ENCODE data around the gene BCAP31. TPM values are rescaled to one million over a fixed set of nuclear protein-coding genes. Genes with fewer than 3 reads are reported as not detected.

BCAP31 gene
- polyA plus RNA-seq, 2 donors, result 98.8 to 185 TPM

DNA sequence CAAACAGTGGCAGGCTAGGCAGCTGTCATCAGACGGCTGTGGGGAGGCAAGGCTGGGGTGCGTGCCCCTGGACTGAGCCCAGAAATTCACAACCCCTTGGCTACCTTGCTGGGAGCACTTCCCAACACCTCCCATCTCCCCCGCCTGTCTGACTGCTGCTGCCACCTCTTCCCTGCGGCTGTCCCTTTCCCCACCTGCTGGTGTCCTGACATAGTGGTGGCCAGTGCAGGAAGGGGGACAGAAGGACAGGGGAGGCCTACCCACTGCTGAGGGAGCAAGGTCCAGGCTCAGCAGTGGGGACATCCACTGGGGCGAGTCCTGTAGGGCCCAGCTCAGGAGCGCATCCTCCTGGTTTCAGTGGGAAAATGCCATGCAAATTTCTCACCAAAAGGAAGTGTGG lies 3.9 kb upstream of the BCAP31 start:
- no peaks in the 10 kb centered on the region for H3K36me3 ChIP-seq (ENCODE audit: control insufficient read depth in 2 of 2, insufficient read depth in 2 of 2, low read length in 1 of 2)

DNA sequence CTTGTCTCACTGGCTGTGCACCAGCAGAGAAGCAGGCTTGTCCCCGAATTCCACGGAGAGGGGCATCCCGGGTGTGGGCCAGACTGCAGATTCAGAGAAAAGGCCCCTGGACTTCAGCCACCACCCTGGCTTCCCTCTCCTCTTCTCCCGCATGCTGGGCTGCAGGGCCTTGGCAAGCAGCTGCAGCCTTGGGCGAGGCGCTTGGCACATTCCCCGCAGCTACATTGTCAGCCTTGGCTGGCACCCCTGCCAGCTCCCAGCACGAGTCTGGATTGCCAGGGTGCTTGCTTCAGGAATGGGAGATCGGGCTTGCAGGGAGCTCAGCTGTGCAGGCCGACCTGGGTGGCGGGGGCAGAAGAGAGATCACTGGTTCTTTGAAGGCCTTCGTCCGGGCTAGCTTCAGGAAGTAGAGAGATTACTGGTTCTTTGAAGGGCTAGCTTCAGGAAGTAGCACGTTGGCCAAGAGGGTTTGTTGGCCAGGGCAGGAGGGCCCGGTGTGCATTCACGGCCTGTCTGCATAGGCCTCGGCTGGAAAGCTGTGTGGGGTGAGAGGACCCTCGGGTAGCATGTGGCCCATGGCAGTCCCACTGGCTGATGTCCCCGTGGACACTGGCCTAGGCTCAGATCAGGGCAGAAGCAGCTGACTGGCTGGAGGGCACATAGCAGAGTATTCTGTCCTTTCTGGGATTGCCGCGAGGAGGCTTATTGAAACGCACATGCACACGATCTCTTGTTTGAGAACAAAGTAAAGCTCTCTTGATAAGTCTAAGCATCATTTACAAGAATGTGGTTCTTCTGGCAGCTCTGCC lies 3.1 kb upstream of the BCAP31 start:
- H3K27ac ChIP-seq (ENCODE audit: low read depth in 2 of 2, low read length in 1 of 2), result peak overlapping the region; percentile 67 to 79
- H3K4me1 ChIP-seq (ENCODE audit: control insufficient read depth in 2 of 2, insufficient read depth in 2 of 2, low read length in 1 of 2), result peaks cover 8 to 30% of the 10 kb centered on the region in 2 donors

More for the DNA sequence above, 3.9 kb upstream of the BCAP31 start:
- Histone ChIP-seq H3K4me1 (ENCODE audit: control insufficient read depth in 2 of 2, insufficient read depth in 2 of 2, low read length in 1 of 2) (peaks cover 8 to 27% of the 10 kb centered on the region in 2 donors), H3K27me3 (ENCODE audit: control insufficient read depth in 1 of 2, insufficient read depth in 2 of 2, low read length in 2 of 2) (no peaks in the 10 kb centered on the region), H3K4me3 (ENCODE audit: low read depth in 1 of 2, low read length in 2 of 2) (no peak overlapping the region), H3K9me3 (ENCODE audit: control insufficient read depth in 2 of 2, insufficient read depth in 1 of 2, low read depth in 1 of 2, low read length in 1 of 2) (no peaks in the 10 kb centered on the region), H3K27ac (ENCODE audit: low read depth in 2 of 2, low read length in 1 of 2) (peak overlapping the region in 1 of 2 donors; percentile 67)
- 74 to 85% methylated on average over 6 of the region's 6 CpGs for WGBS, 2 donors

DNA sequence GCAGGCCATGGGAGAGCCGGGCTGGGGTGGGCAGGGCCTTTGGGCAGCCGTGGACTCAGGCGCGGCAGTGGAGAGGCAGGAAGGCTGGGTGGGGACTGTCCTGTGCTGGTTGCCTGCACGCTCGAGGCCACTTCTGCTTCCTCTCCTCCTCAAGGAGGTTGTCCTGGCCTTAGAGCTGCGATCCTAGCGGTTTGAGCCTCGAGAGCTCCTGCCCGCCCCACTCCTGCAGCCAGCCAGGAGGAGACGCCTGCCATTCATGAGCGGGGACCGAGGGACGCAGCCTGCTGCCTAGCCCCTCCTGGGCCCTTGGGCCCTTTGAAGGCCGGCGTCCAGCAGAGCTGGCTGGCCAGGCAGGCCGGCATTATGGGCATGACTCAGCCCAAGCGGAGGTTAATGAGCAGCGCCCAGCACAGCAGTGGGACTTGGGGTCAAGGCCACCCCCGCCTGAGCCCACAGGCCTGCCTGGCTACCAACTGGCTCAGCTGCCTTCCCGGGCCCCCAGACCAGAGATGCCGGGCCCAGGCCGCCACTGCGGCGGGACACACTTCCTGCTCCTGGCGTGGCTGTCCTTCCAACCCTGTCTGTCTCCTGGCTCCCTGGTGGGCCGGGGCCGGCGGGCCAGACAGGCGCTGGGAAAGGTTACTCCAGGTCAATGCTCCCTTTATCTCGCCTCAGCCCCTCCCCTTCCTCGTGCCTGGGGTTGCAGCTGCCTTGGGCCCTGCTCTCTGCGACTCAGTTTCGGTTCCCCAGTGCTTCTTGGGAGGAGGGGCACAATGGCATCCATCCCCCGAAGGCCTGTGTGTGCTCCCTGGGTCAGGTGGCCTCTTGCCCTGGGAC lies 2.3 kb upstream of the BCAP31 start:
- peak overlapping the region in 1 of 2 donors; percentile 13 for H3K4me3 ChIP-seq (ENCODE audit: low read depth in 1 of 2, low read length in 2 of 2)
- no peaks in the 10 kb centered on the region for H3K27me3 ChIP-seq (ENCODE audit: control insufficient read depth in 1 of 2, insufficient read depth in 2 of 2, low read length in 2 of 2)
- peak overlapping the region; percentile 67 to 79 for H3K27ac ChIP-seq (ENCODE audit: low read depth in 2 of 2, low read length in 1 of 2)
- 7 to 41% methylated on average over 29 to 35 of the region's 35 CpGs for WGBS, 2 donors
- peaks cover 6 to 30% of the 10 kb centered on the region in 2 donors for H3K4me1 ChIP-seq (ENCODE audit: control insufficient read depth in 2 of 2, insufficient read depth in 2 of 2, low read length in 1 of 2)
- H3K36me3 ChIP-seq (ENCODE audit: control insufficient read depth in 2 of 2, insufficient read depth in 2 of 2, low read length in 1 of 2), result no peaks in the 10 kb centered on the region
- H3K9me3 ChIP-seq (ENCODE audit: control insufficient read depth in 2 of 2, insufficient read depth in 1 of 2, low read depth in 1 of 2, low read length in 1 of 2), result no peaks in the 10 kb centered on the region

More for the DNA sequence above, 3.1 kb upstream of the BCAP31 start:
- H3K36me3 ChIP-seq (ENCODE audit: control insufficient read depth in 2 of 2, insufficient read depth in 2 of 2, low read length in 1 of 2), result no peaks in the 10 kb centered on the region
- H3K27me3 ChIP-seq (ENCODE audit: control insufficient read depth in 1 of 2, insufficient read depth in 2 of 2, low read length in 2 of 2), result no peaks in the 10 kb centered on the region
- 15 to 42% methylated on average over 23 of the region's 23 CpGs for WGBS, 2 donors
- H3K4me3 ChIP-seq (ENCODE audit: low read depth in 1 of 2, low read length in 2 of 2), result no peak overlapping the region
- no peaks in the 10 kb centered on the region for H3K9me3 ChIP-seq (ENCODE audit: control insufficient read depth in 2 of 2, insufficient read depth in 1 of 2, low read depth in 1 of 2, low read length in 1 of 2)

DNA sequence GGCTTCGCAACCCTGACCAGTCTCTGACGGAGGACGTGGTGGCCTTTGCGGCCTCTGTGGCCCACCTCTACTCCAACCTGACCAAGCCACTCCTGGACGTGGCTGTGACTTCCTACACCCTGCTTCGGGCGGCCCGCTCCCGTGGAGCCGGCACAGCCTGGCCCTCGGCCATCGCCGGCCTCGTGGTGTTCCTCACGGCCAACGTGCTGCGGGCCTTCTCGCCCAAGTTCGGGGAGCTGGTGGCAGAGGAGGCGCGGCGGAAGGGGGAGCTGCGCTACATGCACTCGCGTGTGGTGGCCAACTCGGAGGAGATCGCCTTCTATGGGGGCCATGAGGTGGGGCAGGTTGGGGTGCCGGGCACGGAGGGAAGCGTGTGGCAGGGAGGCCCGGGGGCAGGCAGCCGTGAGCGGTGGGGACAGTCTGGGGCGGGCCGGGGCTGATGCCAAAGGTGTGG lies 1.7 kb upstream of the BCAP31 start:
- Histone ChIP-seq H3K9me3 (ENCODE audit: control insufficient read depth in 2 of 2, insufficient read depth in 1 of 2, low read depth in 1 of 2, low read length in 1 of 2) (no peaks in the 10 kb centered on the region), H3K27ac (ENCODE audit: low read depth in 2 of 2, low read length in 1 of 2) (peak overlapping the region; percentile 67 to 79), H3K36me3 (ENCODE audit: control insufficient read depth in 2 of 2, insufficient read depth in 2 of 2, low read length in 1 of 2) (no peaks in the 10 kb centered on the region), H3K4me3 (ENCODE audit: low read depth in 1 of 2, low read length in 2 of 2) (no peak overlapping the region), H3K27me3 (ENCODE audit: control insufficient read depth in 1 of 2, insufficient read depth in 2 of 2, low read length in 2 of 2) (no peaks in the 10 kb centered on the region), H3K4me1 (ENCODE audit: control insufficient read depth in 2 of 2, insufficient read depth in 2 of 2, low read length in 1 of 2) (peaks cover 6 to 30% of the 10 kb centered on the region in 2 donors)
- WGBS, 2 donors, result 73% methylated on average over 34 to 35 of the region's 35 CpGs

DNA sequence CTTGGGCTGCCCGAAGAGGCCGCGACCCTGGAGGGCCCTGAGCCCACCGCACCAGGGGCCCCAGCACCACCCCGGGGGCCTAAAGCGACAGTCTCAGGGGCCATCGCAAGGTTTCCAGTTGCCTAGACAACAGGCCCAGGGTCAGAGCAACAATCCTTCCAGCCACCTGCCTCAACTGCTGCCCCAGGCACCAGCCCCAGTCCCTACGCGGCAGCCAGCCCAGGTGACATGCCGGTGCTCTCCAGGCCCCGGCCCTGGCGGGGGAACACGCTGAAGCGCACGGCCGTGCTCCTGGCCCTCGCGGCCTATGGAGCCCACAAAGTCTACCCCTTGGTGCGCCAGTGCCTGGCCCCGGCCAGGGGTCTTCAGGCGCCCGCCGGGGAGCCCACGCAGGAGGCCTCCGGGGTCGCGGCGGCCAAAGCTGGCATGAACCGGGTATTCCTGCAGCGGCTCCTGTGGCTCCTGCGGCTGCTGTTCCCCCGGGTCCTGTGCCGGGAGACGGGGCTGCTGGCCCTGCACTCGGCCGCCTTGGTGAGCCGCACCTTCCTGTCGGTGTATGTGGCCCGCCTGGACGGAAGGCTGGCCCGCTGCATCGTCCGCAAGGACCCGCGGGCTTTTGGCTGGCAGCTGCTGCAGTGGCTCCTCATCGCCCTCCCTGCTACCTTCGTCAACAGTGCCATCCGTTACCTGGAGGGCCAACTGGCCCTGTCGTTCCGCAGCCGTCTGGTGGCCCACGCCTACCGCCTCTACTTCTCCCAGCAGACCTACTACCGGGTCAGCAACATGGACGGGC lies 1.0 kb upstream of the BCAP31 start:
- H3K36me3 ChIP-seq (ENCODE audit: control insufficient read depth in 2 of 2, insufficient read depth in 2 of 2, low read length in 1 of 2), result peaks cover 0 to 3% of the 10 kb centered on the region in 2 donors
- peaks cover 6 to 30% of the 10 kb centered on the region in 2 donors for H3K4me1 ChIP-seq (ENCODE audit: control insufficient read depth in 2 of 2, insufficient read depth in 2 of 2, low read length in 1 of 2)
- no peaks in the 10 kb centered on the region for H3K9me3 ChIP-seq (ENCODE audit: control insufficient read depth in 2 of 2, insufficient read depth in 1 of 2, low read depth in 1 of 2, low read length in 1 of 2)
- H3K4me3 ChIP-seq (ENCODE audit: low read depth in 1 of 2, low read length in 2 of 2), result peak overlapping the region; percentile 35 to 57
- H3K27ac ChIP-seq (ENCODE audit: low read depth in 2 of 2, low read length in 1 of 2), result peak overlapping the region; percentile 72 to 97
- 68 to 79% methylated on average over 43 to 55 of the region's 55 CpGs for WGBS, 2 donors
- H3K27me3 ChIP-seq (ENCODE audit: control insufficient read depth in 1 of 2, insufficient read depth in 2 of 2, low read length in 2 of 2), result no peaks in the 10 kb centered on the region

DNA sequence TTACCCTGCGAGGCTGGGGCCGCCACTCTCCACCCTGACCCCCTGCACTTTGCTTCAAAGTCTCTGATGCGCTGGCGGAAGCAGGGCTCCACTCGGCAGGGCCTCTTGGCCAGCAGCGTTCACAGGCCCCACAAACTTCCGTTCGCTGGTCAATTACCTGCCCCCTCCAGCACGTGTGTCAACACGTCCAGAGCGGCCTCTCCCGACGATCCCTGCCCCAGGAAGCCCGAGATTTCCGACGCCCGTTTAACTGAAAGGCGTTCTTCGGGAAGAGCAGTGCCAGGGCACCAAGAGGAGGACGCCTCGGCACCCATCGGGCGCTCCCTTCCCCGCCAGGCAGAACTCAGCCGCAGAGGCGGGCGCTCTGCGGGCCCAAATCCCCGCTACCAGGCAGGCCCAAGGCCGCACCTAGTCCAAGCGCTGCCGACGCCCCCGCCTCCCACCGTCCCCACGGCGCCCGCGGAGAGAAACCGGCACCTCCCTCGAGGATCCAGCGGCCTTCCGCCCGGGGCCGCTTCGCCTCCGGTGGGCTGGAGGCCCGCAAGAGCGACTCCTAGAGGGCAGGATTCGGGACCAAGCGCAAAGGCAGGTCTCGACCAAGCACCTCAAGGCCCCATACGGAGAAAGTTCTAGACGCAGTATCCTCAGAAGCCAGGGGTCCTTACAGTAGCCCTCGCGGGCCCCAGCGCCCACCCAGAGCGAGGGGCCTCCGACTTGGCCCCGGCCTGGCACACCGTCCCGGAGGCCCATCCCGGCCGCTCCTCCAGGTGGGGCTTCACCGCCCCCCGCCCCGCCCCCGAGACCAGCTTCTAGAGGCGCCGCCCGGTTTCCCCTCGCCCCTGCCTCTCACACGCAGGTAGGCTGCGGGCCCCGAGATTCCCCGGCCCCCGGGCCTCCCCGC lies 586 bp downstream of the BCAP31 start:
- 1 to 30% methylated on average over 45 to 78 of the region's 78 CpGs for WGBS, 2 donors
- H3K27ac ChIP-seq (ENCODE audit: low read depth in 2 of 2, low read length in 1 of 2), result peak overlapping the region; percentile 86 to 97
- no peaks in the 10 kb centered on the region for H3K9me3 ChIP-seq (ENCODE audit: control insufficient read depth in 2 of 2, insufficient read depth in 1 of 2, low read depth in 1 of 2, low read length in 1 of 2)
- H3K36me3 ChIP-seq (ENCODE audit: control insufficient read depth in 2 of 2, insufficient read depth in 2 of 2, low read length in 1 of 2), result peaks cover 0 to 8% of the 10 kb centered on the region in 2 donors
- peak overlapping the region; percentile 57 to 65 for H3K4me3 ChIP-seq (ENCODE audit: low read depth in 1 of 2, low read length in 2 of 2)
- peaks cover 6 to 30% of the 10 kb centered on the region in 2 donors for H3K4me1 ChIP-seq (ENCODE audit: control insufficient read depth in 2 of 2, insufficient read depth in 2 of 2, low read length in 1 of 2)
- no peaks in the 10 kb centered on the region for H3K27me3 ChIP-seq (ENCODE audit: control insufficient read depth in 1 of 2, insufficient read depth in 2 of 2, low read length in 2 of 2)

DNA sequence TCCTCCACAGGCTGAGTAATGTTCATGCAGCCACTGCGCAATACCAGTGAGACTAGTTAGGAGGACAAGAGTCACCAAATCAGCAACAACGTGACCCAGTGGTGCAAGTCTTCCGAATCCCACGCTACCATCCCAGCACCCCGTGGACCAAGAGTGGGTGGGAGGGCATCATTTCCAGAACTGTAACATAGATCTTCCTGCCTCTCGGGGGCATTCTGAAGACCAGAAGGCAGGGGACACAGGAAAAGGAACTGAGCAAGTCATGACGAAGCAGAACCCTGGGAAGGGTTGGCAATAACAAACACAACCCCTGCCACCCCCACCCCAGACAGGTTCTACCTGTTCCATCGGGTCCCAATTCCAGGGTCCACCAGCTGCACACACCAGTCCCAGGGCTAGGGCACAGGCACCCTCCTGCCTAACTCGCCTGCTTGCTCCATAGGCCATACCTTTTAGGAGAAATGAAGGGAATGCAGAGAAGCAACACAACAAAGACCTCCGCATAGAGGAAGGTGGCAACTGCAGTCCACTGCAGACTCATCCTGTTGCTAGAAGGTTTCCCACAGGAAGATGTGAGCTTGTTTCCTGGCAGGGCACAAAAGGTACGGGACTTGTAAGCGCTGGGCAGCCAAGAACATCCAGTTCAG lies 1.4 kb downstream of the BCAP31 start:
- peaks cover 6 to 27% of the 10 kb centered on the region in 2 donors for H3K4me1 ChIP-seq (ENCODE audit: control insufficient read depth in 2 of 2, insufficient read depth in 2 of 2, low read length in 1 of 2)
- WGBS, 2 donors, result 20 to 45% methylated on average over 12 of the region's 12 CpGs

DNA sequence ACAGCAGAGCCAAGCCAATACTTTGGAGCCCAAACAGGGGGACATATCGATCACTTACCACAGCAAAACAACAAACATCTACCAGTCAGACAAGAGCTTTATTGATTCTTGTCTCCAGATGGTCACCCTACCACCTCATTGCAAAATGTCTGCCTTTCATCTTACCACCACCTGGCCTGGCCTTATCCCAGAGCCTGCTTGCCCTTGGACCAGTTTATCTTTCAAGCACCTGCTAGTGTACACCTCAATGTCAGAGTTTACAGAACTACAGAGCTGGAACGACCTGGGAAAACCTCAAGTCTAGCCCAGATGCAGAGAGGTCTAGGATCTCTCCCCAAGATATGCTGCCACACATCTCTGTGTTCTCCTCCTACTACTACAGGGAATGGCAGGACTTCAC lies 4.5 kb downstream of the BCAP31 start:
- H3K27me3 ChIP-seq (ENCODE audit: control insufficient read depth in 1 of 2, insufficient read depth in 2 of 2, low read length in 2 of 2), result no peaks in the 10 kb centered on the region
- H3K9me3 ChIP-seq (ENCODE audit: control insufficient read depth in 2 of 2, insufficient read depth in 1 of 2, low read depth in 1 of 2, low read length in 1 of 2), result no peaks in the 10 kb centered on the region
- H3K4me3 ChIP-seq (ENCODE audit: low read depth in 1 of 2, low read length in 2 of 2), result no peak overlapping the region
- H3K4me1 ChIP-seq (ENCODE audit: control insufficient read depth in 2 of 2, insufficient read depth in 2 of 2, low read length in 1 of 2), result peaks cover 0 to 3% of the 10 kb centered on the region in 2 donors
- WGBS, 2 donors, result 50 to 74% methylated on average over 2 of the region's 2 CpGs
- H3K36me3 ChIP-seq (ENCODE audit: control insufficient read depth in 2 of 2, insufficient read depth in 2 of 2, low read length in 1 of 2), result peaks cover 0 to 18% of the 10 kb centered on the region in 2 donors
- H3K27ac ChIP-seq (ENCODE audit: low read depth in 2 of 2, low read length in 1 of 2), result no peak overlapping the region

More for the DNA sequence above, 1.4 kb downstream of the BCAP31 start:
- Histone ChIP-seq H3K9me3 (ENCODE audit: control insufficient read depth in 2 of 2, insufficient read depth in 1 of 2, low read depth in 1 of 2, low read length in 1 of 2) (no peaks in the 10 kb centered on the region), H3K4me3 (ENCODE audit: low read depth in 1 of 2, low read length in 2 of 2) (peak overlapping the region; percentile 57 to 65), H3K36me3 (ENCODE audit: control insufficient read depth in 2 of 2, insufficient read depth in 2 of 2, low read length in 1 of 2) (peaks cover 0 to 8% of the 10 kb centered on the region in 2 donors), H3K27ac (ENCODE audit: low read depth in 2 of 2, low read length in 1 of 2) (peak overlapping the region; percentile 86 to 97), H3K27me3 (ENCODE audit: control insufficient read depth in 1 of 2, insufficient read depth in 2 of 2, low read length in 2 of 2) (no peaks in the 10 kb centered on the region)

Data from esophagus (tissue), 2 donors.